GM12878 (cell line): ENCODE data around the gene THSD4.

Experiments used
- BACH1 ChIP-seq: fragments of 450-650 bp; IDR thresholded peaks from 2 replicates; pipeline ENCODE4 v1.6.1; 2017; ENCODE audit warnings: mild to moderate bottlenecking, borderline replicate concordance
- EZH2 ChIP-seq: IDR thresholded peaks from 2 replicates; pipeline ENCODE4 v1.6.1; 2012; ENCODE audit warnings: low read depth, mild to moderate bottlenecking, control low read depth, inconsistent platforms, low read length, borderline replicate concordance; ENCODE audit not compliant: control insufficient read depth
- KLF5 ChIP-seq: fragments of 450-650 bp; IDR thresholded peaks from 2 replicates; pipeline ENCODE4 v1.6.1; 2014; ENCODE audit warnings: mild to moderate bottlenecking; ENCODE audit not compliant: partially characterized antibody
- MEF2B ChIP-seq: fragments of 450-650 bp; IDR thresholded peaks from 2 replicates; pipeline ENCODE4 v1.6.1; 2018; ENCODE audit warnings: mild to moderate bottlenecking, moderate library complexity; ENCODE audit not compliant: partially characterized antibody, poor library complexity, severe bottlenecking
- NFIC ChIP-seq: IDR thresholded peaks from 2 replicates; pipeline ENCODE4 v1.6.1; 2012; ENCODE audit warnings: low read depth, mild to moderate bottlenecking, inconsistent platforms, low read length, moderate library complexity
- POLR2A ChIP-seq: IDR thresholded peaks from 2 replicates; pipeline ENCODE4 v1.6.1; 2011; ENCODE audit warnings: low read depth, mild to moderate bottlenecking, low read length
- RCOR1 ChIP-seq: conservative IDR thresholded peaks from 2 replicates; pipeline ENCODE4 v1.6.1; 2012; ENCODE audit warnings: low read depth, low read length, improper control_type of control experiment
- USF2 ChIP-seq: IDR thresholded peaks from 2 replicates; pipeline ENCODE4 v1.6.1; 2011; ENCODE audit warnings: low read depth, low read length, improper control_type of control experiment, borderline replicate concordance
- ZNF592 ChIP-seq: fragments of 450-650 bp; IDR thresholded peaks from 2 replicates; pipeline ENCODE4 v1.6.1; 2017; ENCODE audit warnings: mild to moderate bottlenecking, moderate library complexity
- TF ChIP-seq, protein P1 (sequence below): fragments of 450-650 bp; IDR thresholded peaks from 2 replicates; pipeline ENCODE4 v1.6.1; 2018; ENCODE audit warnings: borderline replicate concordance, mild to moderate bottlenecking; ENCODE audit not compliant: partially characterized antibody
- TF ChIP-seq, protein P2 (sequence below), 3 experiments: IDR thresholded peaks in 2 of 3; conservative IDR thresholded peaks in 1 of 3; 2 replicates each; pipeline ENCODE4 v1.5.1; 2011; ENCODE audit warnings: low read depth in 3 of 3, low read length in 3 of 3, mild to moderate bottlenecking in 3 of 3, control low read depth in 2 of 3, moderate library complexity in 2 of 3, inconsistent platforms in 1 of 3, mixed read lengths in 1 of 3; ENCODE audit not compliant: control insufficient read depth in 2 of 3, insufficient read depth in 1 of 3; ENCODE audit errors: extremely low read depth in 1 of 3

DNA sequence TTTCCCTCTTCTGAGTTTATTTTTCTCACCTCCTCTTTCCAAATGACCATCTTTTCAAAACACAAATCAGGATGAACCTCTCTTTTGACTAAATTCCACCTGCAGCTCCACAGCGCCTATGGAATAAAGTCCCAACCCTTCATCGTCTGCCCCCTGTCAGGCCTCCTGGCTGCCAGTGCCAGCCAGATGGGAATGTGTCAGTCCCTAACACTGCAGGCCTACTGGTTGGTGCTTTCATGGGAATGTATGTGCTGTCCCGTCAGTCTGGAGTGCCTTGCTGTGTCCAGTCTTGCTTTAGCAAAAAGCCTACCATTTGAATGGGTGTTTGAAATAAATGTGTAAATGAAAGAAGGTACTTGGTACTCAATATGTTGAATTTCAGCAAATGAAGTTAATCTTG is 310.1 kb downstream of the THSD4 start:
- TF ChIP-seq BACH1 (no peak), POLR2A (no peak), ZNF592 (no peak), MEF2B (no peak), USF2 (no peak), NFIC (no peak), EZH2 (no peak), KLF5 (no peak), RCOR1 (no peak)
- TF ChIP-seq, protein P1, sequence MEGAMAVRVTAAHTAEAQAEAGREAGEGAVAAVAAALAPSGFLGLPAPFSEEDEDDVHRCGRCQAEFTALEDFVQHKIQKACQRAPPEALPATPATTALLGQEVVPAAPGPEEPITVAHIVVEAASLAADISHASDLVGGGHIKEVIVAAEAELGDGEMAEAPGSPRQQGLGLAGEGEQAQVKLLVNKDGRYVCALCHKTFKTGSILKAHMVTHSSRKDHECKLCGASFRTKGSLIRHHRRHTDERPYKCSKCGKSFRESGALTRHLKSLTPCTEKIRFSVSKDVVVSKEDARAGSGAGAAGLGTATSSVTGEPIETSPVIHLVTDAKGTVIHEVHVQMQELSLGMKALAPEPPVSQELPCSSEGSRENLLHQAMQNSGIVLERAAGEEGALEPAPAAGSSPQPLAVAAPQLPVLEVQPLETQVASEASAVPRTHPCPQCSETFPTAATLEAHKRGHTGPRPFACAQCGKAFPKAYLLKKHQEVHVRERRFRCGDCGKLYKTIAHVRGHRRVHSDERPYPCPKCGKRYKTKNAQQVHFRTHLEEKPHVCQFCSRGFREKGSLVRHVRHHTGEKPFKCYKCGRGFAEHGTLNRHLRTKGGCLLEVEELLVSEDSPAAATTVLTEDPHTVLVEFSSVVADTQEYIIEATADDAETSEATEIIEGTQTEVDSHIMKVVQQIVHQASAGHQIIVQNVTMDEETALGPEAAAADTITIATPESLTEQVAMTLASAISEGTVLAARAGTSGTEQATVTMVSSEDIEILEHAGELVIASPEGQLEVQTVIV: no peak
- TF ChIP-seq, protein P2, sequence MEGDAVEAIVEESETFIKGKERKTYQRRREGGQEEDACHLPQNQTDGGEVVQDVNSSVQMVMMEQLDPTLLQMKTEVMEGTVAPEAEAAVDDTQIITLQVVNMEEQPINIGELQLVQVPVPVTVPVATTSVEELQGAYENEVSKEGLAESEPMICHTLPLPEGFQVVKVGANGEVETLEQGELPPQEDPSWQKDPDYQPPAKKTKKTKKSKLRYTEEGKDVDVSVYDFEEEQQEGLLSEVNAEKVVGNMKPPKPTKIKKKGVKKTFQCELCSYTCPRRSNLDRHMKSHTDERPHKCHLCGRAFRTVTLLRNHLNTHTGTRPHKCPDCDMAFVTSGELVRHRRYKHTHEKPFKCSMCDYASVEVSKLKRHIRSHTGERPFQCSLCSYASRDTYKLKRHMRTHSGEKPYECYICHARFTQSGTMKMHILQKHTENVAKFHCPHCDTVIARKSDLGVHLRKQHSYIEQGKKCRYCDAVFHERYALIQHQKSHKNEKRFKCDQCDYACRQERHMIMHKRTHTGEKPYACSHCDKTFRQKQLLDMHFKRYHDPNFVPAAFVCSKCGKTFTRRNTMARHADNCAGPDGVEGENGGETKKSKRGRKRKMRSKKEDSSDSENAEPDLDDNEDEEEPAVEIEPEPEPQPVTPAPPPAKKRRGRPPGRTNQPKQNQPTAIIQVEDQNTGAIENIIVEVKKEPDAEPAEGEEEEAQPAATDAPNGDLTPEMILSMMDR (IDR thresholded peaks at IDR 0.05 in 2 of 3, conservative IDR thresholded peaks at IDR 0.05 in 1 of 3; ENCODE audit: control insufficient read depth in 2 of 3, extremely low read depth in 1 of 3, insufficient read depth in 1 of 3, low read depth in 3 of 3, low read length in 3 of 3): no peak
